Thoracic aorta (tissue), 2 donors: Measurements from ENCODE around the gene RXFP2. TPM values are rescaled to one million over a fixed set of nuclear protein-coding genes. Genes with fewer than 3 reads are reported as not detected.

Experiments
- ATAC-seq: fragments of 150-250 bp; one replicate; pipeline ENCODE4 v1.8.0; 2017; ENCODE audit warnings: low read depth; ENCODE audit not compliant: insufficient number of reproducible peaks, low FRiP score
- DNase-seq: peaks from one replicate; pipeline ENCODE4 v3.0.0-alpha.2; 2020; ENCODE audit warnings: low spot score
- H3K27ac ChIP-seq, 2 donors: fragments of 200-600 bp; sonication (generic); 1 replicate in 1 of 2; 2 replicates in 1 of 2; pipeline ENCODE4 v1.5.1; 2016; ENCODE audit warnings: mild to moderate bottlenecking in 2 of 2, moderate library complexity in 2 of 2
- H3K27me3 ChIP-seq: fragments of 200-600 bp; sonication (generic); replicated peaks from 2 replicates; pipeline ENCODE4 v1.6.0; 2016; ENCODE audit warnings: mild to moderate bottlenecking; ENCODE audit not compliant: insufficient read depth
- H3K36me3 ChIP-seq: fragments of 200-600 bp; sonication (generic); one replicate; pipeline ENCODE4 v1.5.1; 2016
- H3K4me1 ChIP-seq, 2 donors: fragments of 200-600 bp; sonication (generic); 1 replicate in 1 of 2; 2 replicates in 1 of 2; pipeline versions ENCODE4 v1.5.1 to v1.6.0; 2016; ENCODE audit warnings: low read depth in 2 of 2, mild to moderate bottlenecking in 1 of 2; ENCODE audit not compliant: control insufficient read depth in 1 of 2
- H3K4me3 ChIP-seq: fragments of 200-600 bp; sonication (generic); 2 replicates; pipeline ENCODE4 v1.5.1; 2016; ENCODE audit warnings: mild to moderate bottlenecking
- H3K9me3 ChIP-seq: fragments of 200-600 bp; sonication (generic); 2 replicates; pipeline ENCODE4 v1.5.1; 2016
- CTCF ChIP-seq: fragments of 200-600 bp; sonication (generic); IDR thresholded peaks from one replicate; pipeline ENCODE4 v1.5.1; 2019; ENCODE audit warnings: antibody characterized with exemption
- total RNA-seq, 2 donors: library from RNA; depleted of rRNA; stranded (reverse); fragments of >200 nt; gene quantifications; one replicate each; pipeline versions ENCODE4 v1.1.0 to v1.2.3, GENCODE V29; 2016

Gene RXFP2
- total RNA-seq, 2 donors from 2014 or later, result 0.21 to 3.0 TPM

- H3K27ac ChIP-seq, result no peak overlapping the region
- no peaks in the 10 kb centered on the region for H3K9me3 ChIP-seq
- peak; percentile 32 for ATAC-seq
- no peak for DNase-seq
- TF ChIP-seq CTCF, result peak; percentile 49
- no peaks in the 10 kb centered on the region for H3K4me1 ChIP-seq
- H3K36me3 ChIP-seq, result no peaks in the 10 kb centered on the region
- no peak overlapping the region for H3K4me3 ChIP-seq
- H3K27me3 ChIP-seq, result no peaks in the 10 kb centered on the region
These were observed 57.9 kb downstream of the RXFP2 start for GRCh38 chr13:31797154-31797775.

- Histone ChIP-seq H3K27ac (no peak overlapping the region), H3K27me3 (no peaks in the 10 kb centered on the region), H3K4me3 (no peak overlapping the region), H3K9me3 (no peaks in the 10 kb centered on the region), H3K36me3 (no peaks in the 10 kb centered on the region), H3K4me1 (no peaks in the 10 kb centered on the region)
- no peak for TF ChIP-seq CTCF
- ATAC-seq, result no peak
- DNase-seq, result no peak
These were observed 58.9 kb downstream of the RXFP2 start for GRCh38 chr13:31798189-31798588.

- ATAC-seq (no peak), DNase-seq (no peak)
- Histone ChIP-seq H3K27me3 (no peaks in the 10 kb centered on the region), H3K36me3 (no peaks in the 10 kb centered on the region), H3K4me3 (no peak overlapping the region), H3K27ac (no peak overlapping the region), H3K9me3 (no peaks in the 10 kb centered on the region), H3K4me1 (no peaks in the 10 kb centered on the region)
- no peak for TF ChIP-seq CTCF
These were observed 61.8 kb downstream of the RXFP2 start for GRCh38 chr13:31801088-31801487.

- no peaks in the 10 kb centered on the region for H3K27me3 ChIP-seq
- ATAC-seq (no peak), DNase-seq (no peak)
- no peak for TF ChIP-seq CTCF
- no peaks in the 10 kb centered on the region for H3K9me3 ChIP-seq
- H3K4me1 ChIP-seq, result no peaks in the 10 kb centered on the region
- no peak overlapping the region for H3K4me3 ChIP-seq
- no peaks in the 10 kb centered on the region for H3K36me3 ChIP-seq
- H3K27ac ChIP-seq, result no peak overlapping the region
These were observed 64.0 kb downstream of the RXFP2 start for GRCh38 chr13:31803311-31803710.

- Histone ChIP-seq H3K4me3 (no peak overlapping the region), H3K4me1 (no peaks in the 10 kb centered on the region), H3K27ac (no peak overlapping the region), H3K36me3 (no peaks in the 10 kb centered on the region), H3K9me3 (peaks cover 2% of the 10 kb centered on the region), H3K27me3 (no peaks in the 10 kb centered on the region)
- TF ChIP-seq CTCF, result no peak
- ATAC-seq (no peak), DNase-seq (no peak)
These were observed 66.5 kb downstream of the RXFP2 start for GRCh38 chr13:31805841-31806240.
